Ovary (tissue), 3 donors: ENCODE measurements around the gene SOD2.

Experiments
- CTCF ChIP-seq, 3 donors: fragments of 450-650 bp in 2 of 3; fragments of 200-600 bp in 1 of 3; IDR thresholded peaks; one replicate each; pipeline versions ENCODE4 v1.5.1 to v1.8.0; 2016 to 2022; ENCODE audit warnings: antibody characterized with exemption in 3 of 3, mild to moderate bottlenecking in 1 of 3
- POLR2A ChIP-seq: fragments of 450-650 bp; IDR thresholded peaks from one replicate; pipeline ENCODE4 v1.6.1; 2017; ENCODE audit warnings: antibody characterized with exemption, mild to moderate bottlenecking, moderate library complexity
- donor health status: DM: no; HTN: no; CAD: no.

DNA sequence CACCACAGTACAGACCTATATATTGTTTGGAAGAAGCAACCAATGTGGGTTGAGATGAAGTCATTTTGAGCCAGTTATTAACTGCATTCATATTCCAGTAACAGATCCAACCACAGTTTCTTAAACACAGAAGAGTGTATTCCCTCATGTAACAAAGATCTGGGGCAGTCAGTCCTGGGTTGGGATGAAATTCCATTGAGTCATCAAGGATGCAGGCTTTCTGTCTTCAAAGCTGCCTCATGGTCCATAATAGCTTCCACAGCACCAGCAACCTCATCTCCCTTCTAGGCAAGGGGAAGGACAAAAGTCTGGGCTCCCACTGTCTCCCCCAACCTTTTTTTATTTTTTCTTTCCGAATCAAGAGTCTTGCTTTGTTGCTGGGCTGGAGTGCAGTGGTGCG is 2.9 kb upstream of the SOD2 start:
- no peak for TF ChIP-seq CTCF (IDR thresholded peaks at IDR 0.05)
- no peak for TF ChIP-seq POLR2A
